Posterior cingulate gyrus (tissue), 11 donors: Measurements from ENCODE around the gene GSN.
"Not testable (repeated sequence)": the region's sequence is repeated elsewhere in the genome, so short reads cannot be mapped to it uniquely, and the experiment has no call there.

Experiments used
- DNase-seq, 10 donors: peaks; one replicate each; pipeline versions ENCODE4 v3.0.0 to v3.0.0-alpha.2; 2020 to 2021; ENCODE audit warnings: mixed read lengths in 3 of 10
- intact Hi-C: fragments of 100-400 bp; cut with DNase I; formaldehyde crosslinking; loops from one replicate; pipeline ENCODE4 v1.15.1; 2023

GSN gene

GRCh38 chr9:121284733-121285451 lies 16.9 kb downstream of the GSN start:
- peak in 1 of 10 donors; percentile 74 for DNase-seq

GRCh38 chr9:121285835-121286687 lies 18.1 kb downstream of the GSN start:
- intact Hi-C loops, result no loop called here
- DNase-seq, result peak in 2 of 10 donors; percentile 50 to 78

More at GRCh38 chr9:121284733-121285451, 16.9 kb downstream of the GSN start:
- intact Hi-C loops, result loop anchor here (5.0 kb wide), 1 partner anchor 32 kb away; no protein-coding TSS in a partner anchor

GRCh38 chr9:121286688-121286972 lies 18.7 kb downstream of the GSN start:
- no peak for DNase-seq
- intact Hi-C loops, result no loop called here

GRCh38 chr9:121286973-121287741 lies 19.2 kb downstream of the GSN start:
- DNase-seq, result peak in 7 of 10 donors; percentile 55 to 96 (median 72)

GRCh38 chr9:121288673-121289025 lies 20.7 kb downstream of the GSN start:
- intact Hi-C loops, result no loop called here
- no peak for DNase-seq

More at GRCh38 chr9:121286973-121287741, 19.2 kb downstream of the GSN start:
- intact Hi-C loops, result no loop called here

GRCh38 chr9:121289026-121289771 lies 21.2 kb downstream of the GSN start:
- intact Hi-C loops, result no loop called here
- peak in 9 of 10 donors; percentile 54 to 95 (median 71) for DNase-seq

GRCh38 chr9:121289772-121290370 lies 21.9 kb downstream of the GSN start:
- DNase-seq, result peak in 2 of 10 donors; percentile 11 to 55
- intact Hi-C loops, result no loop called here

- intact Hi-C loops, DNase-seq: not testable (repeated sequence)
Observed at GRCh38 chr9:121291536-121291935, 23.6 kb downstream of the GSN start.

- peak in 2 of 10 donors; percentile 7 to 24 for DNase-seq
- intact Hi-C loops, result no loop called here
Observed at GRCh38 chr9:121292051-121292450, 24.1 kb downstream of the GSN start.

- DNase-seq, result peak in 3 of 10 donors; percentile 47 to 93 (median 68)
- intact Hi-C loops, result no loop called here
Observed at GRCh38 chr9:121292801-121293241, 24.9 kb downstream of the GSN start.

- intact Hi-C loops, result no loop called here
- DNase-seq, result peak in 2 of 10 donors; percentile 38 to 87
Observed at GRCh38 chr9:121294151-121294743, 26.3 kb downstream of the GSN start.

GRCh38 chr9:121294866-121295661 lies 27.1 kb downstream of the GSN start:
- intact Hi-C loops, result no loop called here
- DNase-seq, result peak in 2 of 10 donors; percentile 26 to 82

- peak in 3 of 10 donors; percentile 8 to 77 (median 55) for DNase-seq
- intact Hi-C loops, result no loop called here
Observed at GRCh38 chr9:121295662-121296191, 27.8 kb downstream of the GSN start.

- intact Hi-C loops, result no loop called here
- DNase-seq, result peak in 2 of 10 donors; percentile 18 to 49
Observed at GRCh38 chr9:121296213-121297127, 28.5 kb downstream of the GSN start.

- intact Hi-C loops, result no loop called here
- no peak for DNase-seq
Observed at GRCh38 chr9:121297389-121297788, 29.4 kb downstream of the GSN start.

- DNase-seq, result peak in 2 of 10 donors; percentile 27 to 62
- intact Hi-C loops, result no loop called here
Observed at GRCh38 chr9:121298016-121298538, 30.1 kb downstream of the GSN start.
